SKM-1 treated with dmso at 0.1 percent for 144 hours (cell line): ENCODE measurements around the gene OS9.
"Not testable (repeated sequence)": the region's sequence is repeated elsewhere in the genome, so short reads cannot be mapped to it uniquely, and the experiment has no call there.

Source experiments
- DNase-seq: peaks from one replicate; lab custom pipeline; 2025; ENCODE audit not compliant: unreplicated experiment; lab: John Stamatoyannopoulos, UW

OS9 gene

DNA sequence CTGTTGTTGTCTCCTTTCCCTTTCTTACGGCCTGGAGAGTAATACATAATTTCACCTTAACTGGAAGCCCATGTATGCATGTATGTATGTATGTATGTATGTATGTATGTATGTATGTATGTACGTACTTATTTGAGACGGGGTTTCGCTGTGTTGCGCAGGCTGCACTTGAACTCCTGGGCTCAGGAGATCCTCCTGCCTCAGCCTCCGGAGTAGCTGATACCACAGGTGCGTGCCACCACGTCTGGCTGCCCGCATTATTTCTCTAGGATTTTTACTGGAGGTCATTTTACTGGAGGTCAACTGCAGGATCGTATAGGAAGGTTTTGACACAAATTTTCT is 644 bp upstream of the OS9 start:
- no peak for DNase-seq

DNA sequence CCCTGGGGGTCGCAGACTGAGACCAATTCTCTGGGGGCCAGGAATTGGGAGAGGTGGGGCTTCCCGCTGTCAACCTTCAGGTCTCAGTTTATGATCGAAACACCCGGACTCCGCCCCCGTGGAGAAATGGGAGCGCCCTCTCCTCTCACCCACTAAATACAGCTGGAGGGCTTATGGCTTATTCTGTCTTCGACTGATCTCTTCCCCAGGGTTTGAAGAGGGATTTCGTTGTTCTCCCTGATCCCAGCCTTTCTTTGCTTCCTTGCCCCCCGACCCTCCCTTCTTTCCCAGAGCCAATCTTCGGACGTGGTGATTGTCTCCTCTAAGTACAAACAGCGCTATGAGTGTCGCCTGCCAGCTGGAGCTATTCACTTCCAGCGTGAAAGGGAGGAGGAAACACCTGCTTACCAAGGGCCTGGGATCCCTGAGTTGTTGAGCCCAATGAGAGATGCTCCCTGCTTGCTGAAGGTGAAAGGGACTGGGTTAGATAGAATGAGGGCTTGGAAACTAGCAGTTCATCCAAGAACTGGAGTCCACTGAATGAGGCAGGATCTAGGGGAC is 607 bp downstream of the OS9 start:
- no peak for DNase-seq

DNA sequence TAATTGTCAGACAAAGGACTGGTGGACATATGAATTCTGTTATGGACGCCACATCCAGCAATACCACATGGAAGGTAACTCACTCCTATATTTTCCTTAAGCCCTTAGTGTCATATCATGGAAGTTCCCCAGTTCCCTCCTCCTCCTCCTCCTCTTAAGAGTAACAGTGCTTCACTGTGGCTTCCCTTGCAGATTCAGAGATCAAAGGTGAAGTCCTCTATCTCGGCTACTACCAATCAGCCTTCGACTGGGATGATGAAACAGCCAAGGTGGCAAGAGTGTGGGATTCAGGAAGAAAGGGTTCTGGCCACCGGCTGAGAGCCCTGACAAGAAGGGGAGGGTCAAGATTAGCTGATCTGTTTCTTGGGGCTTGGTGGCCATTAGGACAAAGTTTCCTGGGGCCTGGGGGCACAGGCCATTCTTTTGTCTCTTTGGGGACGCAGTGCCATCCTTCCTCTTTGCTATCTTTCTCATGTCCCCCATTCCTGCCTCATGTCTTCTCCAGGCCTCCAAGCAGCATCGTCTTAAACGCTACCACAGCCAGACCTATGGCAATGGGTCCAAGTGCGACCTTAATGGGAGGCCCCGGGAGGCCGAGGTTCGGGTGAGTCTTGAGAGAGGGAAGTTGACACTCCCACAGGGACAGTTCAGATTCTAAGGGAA is 2.0 kb downstream of the OS9 start:
- DNase-seq, result no peak

DNA sequence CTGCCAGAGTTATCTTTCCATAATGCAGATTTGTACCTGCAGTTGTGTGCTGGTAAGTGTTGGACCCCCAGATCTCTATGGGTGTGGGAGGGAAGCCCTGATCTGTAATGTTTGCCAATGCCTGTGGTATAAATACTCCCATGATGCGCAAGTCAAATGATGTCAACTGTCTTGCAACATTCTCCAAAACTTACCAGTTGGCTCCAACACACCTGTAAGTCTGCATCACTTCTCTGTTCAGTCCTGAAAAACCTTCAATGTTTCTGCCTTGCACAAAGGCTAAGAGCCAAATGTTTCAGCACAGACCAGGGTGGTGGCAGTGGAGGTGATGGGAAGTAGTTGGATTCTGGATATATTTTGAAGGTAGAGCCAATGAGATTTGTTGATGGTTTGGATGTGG is 3.1 kb downstream of the OS9 start:
- DNase-seq, result no peak

DNA sequence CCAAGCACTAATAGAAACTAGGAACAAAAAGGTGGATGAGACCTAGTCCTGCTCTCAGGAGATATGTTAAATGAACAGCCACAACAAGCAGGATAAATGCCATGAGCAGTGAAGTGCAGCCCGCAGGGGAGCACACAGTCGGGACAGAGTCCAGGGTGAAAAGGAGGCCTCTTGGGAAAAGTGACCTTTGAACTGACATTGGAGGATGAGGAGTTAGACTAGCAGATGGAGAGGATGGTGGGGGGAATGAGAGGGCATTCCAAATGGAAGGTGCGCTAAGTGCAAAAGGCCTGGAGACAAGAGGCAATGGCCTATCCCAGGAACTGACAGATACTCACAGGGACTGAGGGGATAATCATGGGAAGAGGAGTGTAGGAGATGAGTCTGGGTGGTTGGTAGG is 4.5 kb downstream of the OS9 start:
- DNase-seq, result no peak

DNA sequence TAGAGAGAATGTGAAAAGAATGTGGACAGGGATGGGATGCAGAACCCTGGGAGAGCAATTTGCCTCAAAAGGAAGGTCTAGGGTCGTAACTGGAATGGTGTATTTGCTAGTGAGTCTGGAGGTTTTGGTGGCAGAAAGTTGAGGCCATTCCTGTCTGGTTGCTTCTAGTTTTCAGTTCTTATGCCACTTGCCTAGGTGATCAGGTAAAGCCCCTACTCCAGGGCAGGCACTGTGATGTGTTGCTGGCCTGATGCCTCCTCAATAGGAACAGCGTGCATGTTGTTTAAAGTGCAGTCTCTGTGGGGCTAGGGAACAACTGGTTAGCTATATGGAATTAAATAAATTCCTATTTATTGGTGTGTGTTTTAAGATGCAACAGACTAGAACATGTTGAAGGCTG is 6.4 kb downstream of the OS9 start:
- no peak for DNase-seq

DNA sequence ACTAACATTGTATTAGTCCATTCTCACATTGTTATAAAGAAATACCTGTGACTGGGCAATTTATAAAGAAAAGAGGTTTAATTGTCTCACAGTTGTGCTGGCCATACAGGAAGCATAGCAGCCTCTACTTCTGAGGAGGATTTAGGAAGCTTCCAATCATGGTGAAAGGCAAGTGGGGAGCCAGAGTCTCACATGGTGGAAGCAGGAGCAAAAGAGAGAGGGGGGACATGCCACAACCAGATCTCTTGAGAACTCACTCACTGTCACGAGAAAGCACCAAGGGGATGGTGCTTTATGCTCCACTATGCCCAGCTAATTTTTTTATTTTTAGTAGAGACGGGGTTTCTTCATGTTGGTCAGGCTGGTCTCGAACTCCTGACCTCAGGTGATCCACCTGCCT is 13.3 kb downstream of the OS9 start:
- DNase-seq, result no peak

DNA sequence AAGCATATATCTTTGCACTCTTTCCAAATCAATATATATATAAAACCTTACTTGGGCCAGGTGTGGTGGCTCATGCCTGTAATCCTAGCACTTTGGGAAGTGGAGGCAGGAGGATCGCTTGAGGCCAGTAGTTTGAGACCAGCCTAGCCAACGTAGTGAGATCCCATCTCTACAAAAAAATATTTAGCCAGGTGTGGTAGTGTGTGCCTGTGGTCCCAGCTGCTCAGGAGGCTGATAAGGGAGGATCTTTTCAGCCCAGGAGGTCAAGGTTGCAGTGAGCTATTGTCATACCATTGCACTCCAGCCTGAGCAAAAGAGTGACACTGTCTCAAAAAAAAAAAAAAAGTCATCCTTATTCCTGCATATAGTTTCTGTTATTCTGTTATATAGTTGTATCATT is 14.4 kb downstream of the OS9 start:
- no peak for DNase-seq

DNA sequence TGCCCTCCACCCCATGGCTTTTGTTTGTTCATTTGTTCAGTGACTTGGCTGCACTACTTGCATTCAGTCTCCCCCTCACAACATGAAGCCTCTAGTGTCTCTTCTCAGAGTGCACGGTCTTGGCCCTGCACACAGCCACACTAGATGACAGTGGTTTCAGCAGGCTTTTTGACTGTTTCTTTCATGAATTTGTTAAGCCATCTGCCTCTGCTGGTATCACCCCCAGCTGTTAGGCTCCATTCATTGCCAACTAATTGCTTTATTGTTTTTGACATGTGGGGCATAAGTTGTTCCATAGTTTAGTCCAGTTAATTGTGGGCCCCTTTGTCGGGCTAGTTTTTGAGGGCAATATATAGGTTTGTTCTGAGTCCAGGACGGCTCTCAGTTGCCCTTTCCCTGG is 18.8 kb downstream of the OS9 start:
- no peak for DNase-seq

DNA sequence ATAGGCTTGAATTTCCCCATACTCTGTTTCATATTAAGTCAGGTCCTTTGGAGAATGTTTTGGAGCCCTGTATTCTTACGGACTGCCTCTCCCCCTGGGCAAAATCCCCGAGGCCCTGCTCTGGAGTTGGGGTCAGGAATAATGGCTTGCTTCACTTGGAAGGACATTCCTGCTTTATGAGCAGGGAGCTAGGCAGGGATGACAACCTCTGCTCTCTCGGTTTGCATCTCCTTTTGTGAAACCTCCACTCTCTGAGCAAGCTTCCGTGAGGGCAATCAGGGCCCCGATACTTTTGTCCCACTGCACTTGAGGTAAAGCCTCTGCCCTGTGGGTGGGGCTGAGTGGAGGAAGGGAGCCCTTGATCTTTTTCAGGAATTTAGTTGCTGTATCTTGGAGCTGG is 19.3 kb downstream of the OS9 start:
- DNase-seq, result no peak

DNA sequence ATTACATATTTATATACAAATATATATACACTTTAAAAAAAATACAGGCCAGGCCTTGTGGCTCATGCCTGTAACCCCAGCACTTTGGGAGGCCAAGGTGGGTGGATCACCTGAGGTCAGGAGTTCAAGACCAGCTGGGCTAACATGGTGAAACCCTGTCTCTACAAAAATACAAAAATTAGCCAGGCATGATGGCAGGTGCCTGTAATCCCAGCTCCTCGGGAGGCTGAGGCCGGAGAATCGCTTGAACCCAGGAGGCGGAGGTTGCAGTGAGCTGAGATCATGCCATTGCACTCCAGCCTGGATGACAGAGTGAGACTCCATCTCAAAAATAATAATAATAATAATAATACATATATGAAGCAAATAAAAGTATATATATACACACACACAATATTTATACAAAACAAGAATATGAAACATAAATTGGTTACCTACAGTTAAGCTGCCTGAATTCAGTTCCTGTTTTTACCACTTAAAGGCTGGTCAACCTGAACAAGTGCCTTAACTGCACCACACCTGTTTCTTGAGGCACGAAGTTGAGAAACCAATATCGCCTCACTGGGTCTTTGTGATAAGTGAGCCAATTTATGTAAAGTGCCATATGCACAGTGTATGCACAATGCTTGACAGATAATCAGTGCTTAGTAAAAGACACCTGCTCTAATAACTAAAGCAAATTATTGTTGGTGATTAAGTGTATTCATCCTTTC is 21.3 kb downstream of the OS9 start:
- not testable (repeated sequence) for DNase-seq

DNA sequence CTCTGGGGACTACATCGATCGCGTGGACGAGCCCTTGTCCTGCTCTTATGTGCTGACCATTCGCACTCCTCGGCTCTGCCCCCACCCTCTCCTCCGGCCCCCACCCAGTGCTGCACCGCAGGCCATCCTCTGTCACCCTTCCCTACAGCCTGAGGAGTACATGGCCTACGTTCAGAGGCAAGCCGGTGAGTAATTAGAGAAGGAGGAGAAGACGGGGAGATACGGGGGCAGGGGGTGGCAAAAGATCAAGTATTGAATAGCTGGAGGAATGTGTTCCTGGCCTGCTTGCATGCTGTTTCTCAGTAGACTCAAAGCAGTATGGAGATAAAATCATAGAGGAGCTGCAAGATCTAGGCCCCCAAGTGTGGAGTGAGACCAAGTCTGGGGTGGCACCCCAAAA is 21.9 kb downstream of the OS9 start:
- no peak for DNase-seq

DNA sequence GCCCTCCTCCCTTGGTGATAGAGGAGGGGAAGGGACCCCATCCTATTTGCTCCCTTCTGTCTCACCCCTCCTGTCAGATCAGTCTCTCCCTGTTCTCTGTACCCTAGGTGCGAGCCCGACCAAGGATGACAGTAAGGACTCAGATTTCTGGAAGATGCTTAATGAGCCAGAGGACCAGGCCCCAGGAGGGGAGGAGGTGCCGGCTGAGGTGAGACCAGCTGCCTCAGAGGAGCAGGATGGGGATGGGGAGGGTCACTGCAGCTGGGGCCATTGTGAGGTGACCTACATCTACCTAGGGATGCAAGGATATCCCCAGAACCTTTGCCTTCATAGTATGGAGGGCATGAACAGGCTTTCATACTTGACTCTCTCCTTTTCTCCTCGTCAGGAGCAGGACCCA is 22.4 kb downstream of the OS9 start:
- DNase-seq, result no peak

DNA sequence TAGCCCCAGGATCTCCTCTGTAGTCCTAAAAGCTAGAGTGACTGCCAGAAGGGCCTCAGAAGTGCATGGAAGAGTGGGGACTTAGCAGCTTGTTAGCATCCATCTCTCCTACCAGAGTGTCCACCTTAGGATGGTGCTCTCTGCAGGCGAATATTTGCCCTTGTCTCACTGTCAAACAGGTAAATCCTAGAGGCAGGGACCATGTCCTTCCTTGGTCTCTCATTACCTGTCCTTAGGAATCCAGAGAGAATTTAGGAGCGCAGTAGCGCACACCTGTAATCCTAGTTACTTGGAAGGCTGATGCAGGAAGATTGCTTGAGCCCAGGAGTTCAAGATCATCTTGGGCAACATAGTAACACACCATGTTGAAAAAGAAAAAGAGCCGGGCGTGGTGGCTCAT is 23.2 kb downstream of the OS9 start:
- no peak for DNase-seq

DNA sequence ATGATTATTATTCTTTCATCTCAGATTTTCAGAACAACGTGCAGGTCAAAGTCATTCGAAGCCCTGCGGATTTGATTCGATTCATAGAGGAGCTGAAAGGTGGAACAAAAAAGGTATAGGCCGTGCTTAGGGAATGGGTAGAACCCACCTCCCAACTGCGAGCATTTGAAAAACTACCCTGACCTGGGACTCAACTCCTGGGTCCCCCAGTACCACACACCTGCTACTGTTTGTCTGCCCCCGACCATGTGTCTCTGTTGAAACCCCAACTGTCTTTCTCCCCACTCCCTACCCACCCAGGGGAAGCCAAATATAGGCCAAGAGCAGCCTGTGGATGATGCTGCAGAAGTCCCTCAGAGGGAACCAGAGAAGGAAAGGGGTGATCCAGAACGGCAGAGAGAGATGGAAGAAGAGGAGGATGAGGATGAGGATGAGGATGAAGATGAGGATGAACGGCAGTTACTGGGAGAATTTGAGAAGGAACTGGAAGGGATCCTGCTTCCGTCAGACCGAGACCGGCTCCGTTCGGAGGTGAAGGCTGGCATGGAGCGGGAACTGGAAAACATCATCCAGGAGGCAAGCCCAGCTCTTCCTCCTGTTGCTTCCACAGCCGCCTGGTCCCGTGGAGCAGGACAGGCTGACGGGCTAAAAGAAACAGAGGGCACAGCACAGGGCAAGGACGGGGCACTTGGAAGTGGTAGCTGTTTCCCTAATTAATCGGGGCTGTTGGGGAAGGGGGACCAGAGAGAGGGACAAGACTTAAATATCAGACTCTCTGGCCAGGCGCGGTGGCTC is 24.1 kb downstream of the OS9 start:
- DNase-seq, result no peak

DNA sequence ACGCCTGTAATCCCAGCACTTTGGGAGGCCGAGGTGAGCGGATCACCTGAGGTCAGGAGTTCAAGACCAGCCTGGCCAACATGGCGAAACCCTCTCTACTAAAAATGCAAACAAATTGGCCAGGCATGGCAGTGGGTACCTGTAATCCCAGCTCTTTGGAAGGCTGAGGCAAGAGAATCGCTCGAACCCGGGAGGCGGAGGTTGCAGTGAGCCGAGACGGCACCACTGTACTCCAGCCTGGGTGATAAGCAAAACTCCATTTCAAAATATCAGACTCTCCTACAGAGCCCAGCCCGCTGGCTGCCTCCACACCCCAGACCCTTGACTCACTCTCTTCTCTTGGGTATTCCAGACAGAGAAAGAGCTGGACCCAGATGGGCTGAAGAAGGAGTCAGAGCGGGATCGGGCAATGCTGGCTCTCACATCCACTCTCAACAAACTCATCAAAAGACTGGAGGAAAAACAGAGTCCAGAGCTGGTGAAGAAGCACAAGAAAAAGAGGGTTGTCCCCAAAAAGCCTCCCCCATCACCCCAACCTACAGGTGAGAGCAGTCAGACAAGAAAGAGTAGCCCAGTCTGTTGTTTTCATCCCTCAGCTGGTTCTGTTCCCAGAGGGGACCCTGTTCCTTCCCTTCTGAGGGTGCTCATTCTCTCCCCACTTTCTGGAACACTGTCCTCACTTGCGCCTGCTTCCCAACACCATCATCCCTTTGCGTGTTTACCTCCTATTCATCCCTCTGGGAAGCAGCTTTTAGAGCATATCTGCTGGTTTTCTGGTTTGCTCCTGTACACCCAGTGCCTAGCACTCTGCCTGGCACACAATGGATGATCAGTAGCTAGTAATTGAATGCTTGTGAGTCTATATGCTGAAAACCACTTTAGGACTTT is 25.0 kb downstream of the OS9 start:
- no peak for DNase-seq

DNA sequence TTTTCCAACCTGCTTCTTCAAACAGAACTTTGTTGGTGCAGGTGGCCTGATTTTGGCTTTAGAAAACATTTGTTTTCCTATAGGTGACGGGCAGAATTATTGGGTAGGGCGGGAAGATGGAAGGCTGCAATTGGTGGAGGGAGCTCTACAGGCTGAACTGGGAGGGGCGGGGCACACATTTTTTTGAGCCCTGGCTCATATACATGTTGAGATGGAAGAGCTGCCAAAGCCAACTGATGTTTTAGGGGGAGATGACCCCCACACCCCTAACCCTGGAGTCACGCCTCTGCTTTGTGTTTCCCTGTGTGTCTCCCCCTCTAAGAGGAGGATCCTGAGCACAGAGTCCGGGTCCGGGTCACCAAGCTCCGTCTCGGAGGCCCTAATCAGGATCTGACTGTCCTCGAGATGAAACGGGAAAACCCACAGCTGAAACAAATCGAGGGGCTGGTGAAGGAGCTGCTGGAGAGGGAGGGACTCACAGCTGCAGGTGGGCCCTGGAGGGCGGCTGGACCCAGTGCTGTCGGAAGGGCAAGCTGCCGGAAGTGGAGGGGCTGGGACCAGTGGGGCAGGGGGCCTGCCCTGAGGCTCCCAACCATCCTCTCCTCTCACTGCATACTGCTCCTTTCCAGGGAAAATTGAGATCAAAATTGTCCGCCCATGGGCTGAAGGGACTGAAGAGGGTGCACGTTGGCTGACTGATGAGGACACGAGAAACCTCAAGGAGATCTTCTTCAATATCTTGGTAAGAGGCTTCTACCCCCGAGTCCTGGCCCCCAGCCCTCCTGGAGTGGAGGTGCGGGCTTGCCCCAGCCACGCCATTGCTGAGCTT is 26.1 kb downstream of the OS9 start:
- no peak for DNase-seq

DNA sequence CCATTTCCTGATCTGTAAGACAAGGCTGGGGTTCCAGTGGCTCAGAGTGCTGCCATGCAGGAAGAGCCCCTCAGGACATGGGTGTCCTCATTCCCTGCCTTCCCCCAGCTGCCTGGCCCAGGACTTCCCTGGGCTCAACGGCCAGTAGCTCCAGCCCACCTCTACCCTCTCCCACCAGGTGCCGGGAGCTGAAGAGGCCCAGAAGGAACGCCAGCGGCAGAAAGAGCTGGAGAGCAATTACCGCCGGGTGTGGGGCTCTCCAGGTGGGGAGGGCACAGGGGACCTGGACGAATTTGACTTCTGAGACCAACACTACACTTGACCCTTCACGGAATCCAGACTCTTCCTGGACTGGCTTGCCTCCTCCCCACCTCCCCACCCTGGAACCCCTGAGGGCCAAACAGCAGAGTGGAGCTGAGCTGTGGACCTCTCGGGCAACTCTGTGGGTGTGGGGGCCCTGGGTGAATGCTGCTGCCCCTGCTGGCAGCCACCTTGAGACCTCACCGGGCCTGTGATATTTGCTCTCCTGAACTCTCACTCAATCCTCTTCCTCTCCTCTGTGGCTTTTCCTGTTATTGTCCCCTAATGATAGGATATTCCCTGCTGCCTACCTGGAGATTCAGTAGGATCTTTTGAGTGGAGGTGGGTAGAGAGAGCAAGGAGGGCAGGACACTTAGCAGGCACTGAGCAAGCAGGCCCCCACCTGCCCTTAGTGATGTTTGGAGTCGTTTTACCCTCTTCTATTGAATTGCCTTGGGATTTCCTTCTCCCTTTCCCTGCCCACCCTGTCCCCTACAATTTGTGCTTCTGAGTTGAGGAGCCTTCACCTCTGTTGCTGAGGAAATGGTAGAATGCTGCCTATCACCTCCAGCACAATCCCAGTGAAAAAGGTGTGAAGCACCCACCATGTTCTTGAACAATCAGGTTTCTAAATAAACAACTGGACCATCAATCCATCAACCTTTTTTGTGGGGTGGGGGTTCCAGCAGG is 27.0 kb downstream of the OS9 start:
- no peak for DNase-seq
